GM12864 (cell line): Measurements from ENCODE around the gene PAPPA.

Experiments used
- DNase-seq: peaks from one replicate; pipeline ENCODE4 v3.0.0-alpha.2; 2011; ENCODE audit warnings: low read depth
- H3K4me3 ChIP-seq: 2 replicates; pipeline ENCODE4 v1.5.1; 2011; ENCODE audit warnings: mild to moderate bottlenecking, low read depth, low read length, control low read depth
- TF ChIP-seq, protein P1 (sequence below): IDR thresholded peaks from 2 replicates; pipeline ENCODE4 v1.5.1; 2011; ENCODE audit warnings: low read depth, mild to moderate bottlenecking, moderate library complexity, low read length, control low read depth, inconsistent platforms; ENCODE audit errors: missing control alignments

PAPPA gene

DNA sequence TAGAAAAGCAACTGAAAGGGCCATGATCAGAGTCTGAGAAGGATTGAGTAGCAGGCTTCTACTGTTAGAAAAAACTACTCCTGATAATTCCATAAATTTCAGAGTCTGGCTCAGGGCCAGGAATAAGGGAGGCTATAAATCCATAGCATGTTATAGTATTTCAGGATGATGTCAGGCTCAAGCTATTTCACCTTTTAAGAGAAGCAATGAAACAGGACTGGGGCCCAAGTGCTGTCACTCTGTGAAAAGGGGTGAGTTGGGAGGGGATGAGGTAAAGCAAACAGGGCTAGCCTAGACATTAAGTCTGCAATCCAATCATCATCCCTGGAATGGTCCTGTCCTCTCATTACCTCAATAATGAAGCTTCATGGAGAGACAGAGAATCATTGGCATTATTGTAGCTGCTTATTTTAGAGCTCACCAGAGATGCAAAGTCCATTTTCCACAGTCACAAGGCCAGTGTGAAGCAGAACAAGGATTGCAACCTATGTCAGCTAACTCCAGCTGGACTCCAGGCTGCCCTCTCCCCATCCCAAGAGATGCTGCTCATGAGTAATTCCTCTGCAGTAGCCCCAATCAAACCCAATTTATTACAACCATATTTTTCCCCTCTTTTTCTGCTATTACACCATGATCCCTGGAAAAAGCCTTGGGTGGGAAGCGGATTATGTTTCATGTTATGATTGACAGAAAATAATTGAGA, 56.0 kb downstream of the PAPPA start:
- no peak for DNase-seq
- H3K4me3 ChIP-seq = no peak overlapping the region
- TF ChIP-seq, protein P1, sequence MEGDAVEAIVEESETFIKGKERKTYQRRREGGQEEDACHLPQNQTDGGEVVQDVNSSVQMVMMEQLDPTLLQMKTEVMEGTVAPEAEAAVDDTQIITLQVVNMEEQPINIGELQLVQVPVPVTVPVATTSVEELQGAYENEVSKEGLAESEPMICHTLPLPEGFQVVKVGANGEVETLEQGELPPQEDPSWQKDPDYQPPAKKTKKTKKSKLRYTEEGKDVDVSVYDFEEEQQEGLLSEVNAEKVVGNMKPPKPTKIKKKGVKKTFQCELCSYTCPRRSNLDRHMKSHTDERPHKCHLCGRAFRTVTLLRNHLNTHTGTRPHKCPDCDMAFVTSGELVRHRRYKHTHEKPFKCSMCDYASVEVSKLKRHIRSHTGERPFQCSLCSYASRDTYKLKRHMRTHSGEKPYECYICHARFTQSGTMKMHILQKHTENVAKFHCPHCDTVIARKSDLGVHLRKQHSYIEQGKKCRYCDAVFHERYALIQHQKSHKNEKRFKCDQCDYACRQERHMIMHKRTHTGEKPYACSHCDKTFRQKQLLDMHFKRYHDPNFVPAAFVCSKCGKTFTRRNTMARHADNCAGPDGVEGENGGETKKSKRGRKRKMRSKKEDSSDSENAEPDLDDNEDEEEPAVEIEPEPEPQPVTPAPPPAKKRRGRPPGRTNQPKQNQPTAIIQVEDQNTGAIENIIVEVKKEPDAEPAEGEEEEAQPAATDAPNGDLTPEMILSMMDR = no peak

DNA sequence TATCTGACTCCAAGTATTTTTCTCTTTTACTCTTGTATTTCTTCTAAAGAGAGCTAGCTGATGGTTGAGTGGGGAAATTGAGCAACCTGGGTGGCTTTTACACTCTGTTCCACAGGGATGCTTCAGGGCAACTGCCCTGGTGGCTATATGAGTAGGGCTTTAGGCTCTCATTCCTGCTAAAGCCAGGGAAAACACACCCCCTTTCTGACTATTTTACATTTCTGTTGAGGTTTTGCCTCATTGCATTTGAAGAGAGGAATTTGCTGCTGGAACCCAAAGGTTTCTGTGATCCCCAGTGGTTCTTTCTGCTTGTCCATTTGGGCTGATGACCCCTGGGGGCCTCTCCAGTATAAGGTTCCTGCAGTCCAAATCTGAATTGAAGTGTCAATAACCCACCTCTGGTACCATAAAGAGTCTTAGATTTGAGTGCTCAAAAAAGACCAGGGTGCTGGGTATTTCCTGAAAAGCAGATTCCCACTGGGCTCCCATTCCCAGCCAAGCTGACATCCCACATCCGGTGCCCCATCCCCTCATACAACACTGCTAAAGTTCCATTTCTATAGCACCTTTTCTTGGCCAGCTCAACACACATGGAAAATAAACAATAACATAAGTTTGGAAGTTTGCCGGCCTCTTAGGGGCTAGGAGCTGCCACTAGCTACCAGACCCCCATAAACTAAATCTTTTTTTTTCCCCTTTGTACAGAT, 59.5 kb downstream of the PAPPA start:
- TF ChIP-seq, protein P1 = no peak
- H3K4me3 ChIP-seq = no peak overlapping the region
- DNase-seq = no peak

DNA sequence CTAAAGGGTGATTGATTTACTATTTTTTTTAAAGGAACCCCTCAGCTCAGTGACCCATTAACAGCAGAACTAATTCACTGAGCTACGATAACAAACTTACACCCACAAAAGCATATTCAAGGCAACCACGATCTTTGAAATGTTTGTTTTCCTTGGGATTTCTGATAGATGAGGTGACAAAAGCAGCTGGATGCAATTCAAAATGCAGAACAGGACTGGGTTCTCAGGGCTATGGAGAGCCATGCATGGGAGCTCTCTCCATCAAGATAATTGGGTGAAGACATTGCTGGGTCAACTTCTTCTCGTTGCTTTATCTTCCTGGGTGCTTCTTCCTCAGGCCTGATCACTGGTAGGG, 60.1 kb downstream of the PAPPA start:
- TF ChIP-seq, protein P1 = no peak

DNA sequence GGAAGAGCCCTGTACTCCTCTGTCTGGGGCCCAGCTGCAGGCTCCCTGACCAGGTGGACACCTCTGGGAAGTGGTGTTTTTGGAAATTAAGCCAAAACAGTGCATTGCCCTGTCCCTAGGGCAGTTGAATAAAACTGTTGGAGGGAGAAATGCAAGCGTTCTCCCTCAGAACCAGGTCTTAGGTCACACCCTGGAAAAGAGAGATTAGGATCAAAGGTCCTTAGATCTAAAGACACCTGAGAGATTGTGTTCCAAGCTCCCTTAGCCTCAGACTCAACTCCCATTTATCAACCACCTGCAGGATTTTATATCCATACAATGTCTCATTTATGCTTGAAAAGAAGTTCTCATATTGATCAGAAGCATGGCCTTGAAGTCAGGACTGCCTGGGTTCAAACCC, 64.8 kb downstream of the PAPPA start:
- H3K4me3 ChIP-seq = no peak overlapping the region
- TF ChIP-seq, protein P1 = no peak
- no peak for DNase-seq

More for the DNA sequence above, 60.1 kb downstream of the PAPPA start:
- no peak for DNase-seq
- no peak overlapping the region for H3K4me3 ChIP-seq

- no peak for DNase-seq
- TF ChIP-seq, protein P1 = no peak
- no peak overlapping the region for H3K4me3 ChIP-seq
These were observed 66.1 kb downstream of the PAPPA start for GRCh38 chr9:116219686-116220085.

DNA sequence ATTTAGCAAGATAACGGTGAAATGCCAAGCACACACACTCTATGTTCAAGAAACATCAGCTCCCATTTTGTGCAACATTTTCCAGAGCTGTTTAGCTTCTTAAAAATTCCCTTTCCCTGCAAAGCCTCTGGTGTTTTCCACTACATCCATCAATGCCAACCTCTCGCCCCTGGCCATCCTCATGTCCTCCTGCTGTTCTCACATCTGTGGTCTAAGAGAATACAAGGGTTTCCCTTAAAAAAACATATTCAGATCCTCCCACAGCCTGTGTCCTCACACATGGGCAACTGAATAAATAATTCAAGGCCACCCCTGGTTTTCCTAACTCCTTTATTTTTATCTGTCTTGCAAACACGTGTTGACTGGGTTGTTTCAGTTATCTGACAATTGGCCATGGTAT, 70.3 kb downstream of the PAPPA start:
- TF ChIP-seq, protein P1 = no peak
- no peak for DNase-seq
- no peak overlapping the region for H3K4me3 ChIP-seq
